Stomach (tissue), 9 donors: Measurements from ENCODE around the gene IRF6. TPM values are rescaled to one million over a fixed set of nuclear protein-coding genes. Genes with fewer than 3 reads are reported as not detected.
A peak's percentile ranks its signal among the peaks of the same experiment; 100 is the strongest.

Experiments used
- DNase-seq, 2 donors: peaks; one replicate each; pipeline versions ENCODE4 v3.0.0 to v3.0.0-alpha.2; 2013 to 2019
- H3K27ac ChIP-seq, 5 donors: fragments of 200-600 bp in 4 of 5; sonication (generic) in 4 of 5; one replicate each; pipeline ENCODE4 v1.5.1; 2013 to 2019; ENCODE audit warnings: mild to moderate bottlenecking in 1 of 5, moderate library complexity in 1 of 5
- H3K27me3 ChIP-seq, 3 donors: fragments of 200-600 bp; sonication (generic); one replicate each; pipeline ENCODE4 v1.5.1; 2017 to 2019; ENCODE audit warnings: mixed run types in 1 of 3
- H3K36me3 ChIP-seq, 4 donors: fragments of 200-600 bp; sonication (generic); 1 replicate in 3 of 4; 2 replicates in 1 of 4; pipeline ENCODE4 v1.5.1; 2016 to 2019
- H3K4me1 ChIP-seq, 4 donors: fragments of 200-600 bp; sonication (generic); one replicate each; pipeline ENCODE4 v1.5.1; 2016 to 2019
- H3K4me3 ChIP-seq, 4 donors: fragments of 200-600 bp; sonication (generic) in 3 of 4; one replicate each; pipeline ENCODE4 v1.5.1; 2016 to 2019; ENCODE audit warnings: mild to moderate bottlenecking in 1 of 4
- H3K9me3 ChIP-seq, 4 donors: fragments of 200-600 bp; sonication (generic); one replicate each; pipeline ENCODE4 v1.5.1; 2016 to 2019
- EP300 ChIP-seq: sonication (generic); formaldehyde crosslinking; IDR thresholded peaks from one replicate; pipeline ENCODE4 v1.6.1; 2017; ENCODE audit warnings: antibody characterized with exemption
- POLR2A ChIP-seq, 4 donors: fragments of 450-650 bp; IDR thresholded peaks; one replicate each; pipeline ENCODE4 v1.6.1; 2016; ENCODE audit warnings: antibody characterized with exemption in 4 of 4, control low read depth in 2 of 4, mild to moderate bottlenecking in 1 of 4, moderate library complexity in 1 of 4
- POLR2AphosphoS5 ChIP-seq, 3 donors: sonication (generic); formaldehyde crosslinking; IDR thresholded peaks; one replicate each; pipeline ENCODE4 v1.6.1; 2016; ENCODE audit warnings: antibody characterized with exemption in 3 of 3
- WGBS, 5 donors: extraction: QIAGEN DNeasy Blood & Tissue Kit in 3 of 5; methylation state at CpG; one replicate each; pipeline versions ENCODE4 v1.1.5 to v1.1.7; 2013 to 2018; 5-methylcytosine and 5-hydroxymethylcytosine counted together
- intact Hi-C: fragments of 100-400 bp; cut with DNase I; formaldehyde crosslinking; loops from one replicate; pipeline ENCODE4 v1.15.1; 2023; ENCODE audit warnings: low total_unique reads
- polyA plus RNA-seq, 3 donors: library from polyadenylated mRNA; stranded (reverse); fragments of 200-250 nt; gene quantifications; one replicate each; pipeline ENCODE4 v1.2.3, GENCODE V29; 2013
- total RNA-seq, 5 donors: library from RNA; depleted of rRNA; stranded (reverse); fragments of >200 nt; gene quantifications; one replicate each; pipeline versions ENCODE4 v1.1.0 to v1.2.3, GENCODE V29; 2014 to 2016
- TF ChIP-seq, protein P1 (sequence below), 7 experiments: fragments of 450-650 bp in 4 of 7; fragments of 200-600 bp in 3 of 7; sonication (generic) in 3 of 7; IDR thresholded peaks; one replicate each; pipeline ENCODE4 v1.5.1; 2016 to 2019; ENCODE audit warnings: antibody characterized with exemption in 7 of 7, control low read depth in 2 of 7, mild to moderate bottlenecking in 1 of 7
- donor health status: healthy with polysubstance abuse.
- donor health status: Bipolar disorder and iron deficiency.
- donor health status: healthy.

IRF6 gene
- total and polyA plus RNA-seq, 8 donors, result 11.6 to 64.8 (median 26.5) TPM

DNA sequence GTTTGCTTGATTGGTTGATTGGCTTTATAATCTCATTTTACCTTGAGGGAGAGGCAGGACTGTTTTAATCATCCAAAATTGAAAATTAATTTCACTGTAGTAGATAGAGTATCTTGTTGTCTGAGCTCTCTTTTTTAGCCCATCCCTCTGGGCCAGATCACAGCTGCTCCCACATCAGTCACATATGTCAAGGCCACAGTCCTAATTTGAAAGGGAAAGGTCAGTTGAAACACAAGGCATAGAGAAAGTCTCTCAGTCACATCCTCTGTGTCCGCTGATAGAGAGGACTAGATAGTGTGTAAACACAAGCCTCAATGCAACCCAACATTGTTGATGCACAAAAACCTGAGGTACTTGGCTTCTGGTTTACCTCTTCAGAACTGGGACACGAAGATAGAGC lies 28.4 kb downstream of the IRF6 start:
- Histone ChIP-seq H3K27ac (no peak overlapping the region), H3K4me1 (peaks cover 0 to 4% (median 0%) of the 10 kb centered on the region in 4 donors), H3K9me3 (no peaks in the 10 kb centered on the region), H3K27me3 (no peaks in the 10 kb centered on the region), H3K36me3 (peaks cover 0 to 32% (median 24%) of the 10 kb centered on the region in 4 donors), H3K4me3 (no peak overlapping the region)
- TF ChIP-seq POLR2A (IDR thresholded peaks at IDR 0.05) (no peak), POLR2AphosphoS5 (IDR thresholded peaks at IDR 0.05) (no peak), EP300 (no peak)
- TF ChIP-seq, protein P1, sequence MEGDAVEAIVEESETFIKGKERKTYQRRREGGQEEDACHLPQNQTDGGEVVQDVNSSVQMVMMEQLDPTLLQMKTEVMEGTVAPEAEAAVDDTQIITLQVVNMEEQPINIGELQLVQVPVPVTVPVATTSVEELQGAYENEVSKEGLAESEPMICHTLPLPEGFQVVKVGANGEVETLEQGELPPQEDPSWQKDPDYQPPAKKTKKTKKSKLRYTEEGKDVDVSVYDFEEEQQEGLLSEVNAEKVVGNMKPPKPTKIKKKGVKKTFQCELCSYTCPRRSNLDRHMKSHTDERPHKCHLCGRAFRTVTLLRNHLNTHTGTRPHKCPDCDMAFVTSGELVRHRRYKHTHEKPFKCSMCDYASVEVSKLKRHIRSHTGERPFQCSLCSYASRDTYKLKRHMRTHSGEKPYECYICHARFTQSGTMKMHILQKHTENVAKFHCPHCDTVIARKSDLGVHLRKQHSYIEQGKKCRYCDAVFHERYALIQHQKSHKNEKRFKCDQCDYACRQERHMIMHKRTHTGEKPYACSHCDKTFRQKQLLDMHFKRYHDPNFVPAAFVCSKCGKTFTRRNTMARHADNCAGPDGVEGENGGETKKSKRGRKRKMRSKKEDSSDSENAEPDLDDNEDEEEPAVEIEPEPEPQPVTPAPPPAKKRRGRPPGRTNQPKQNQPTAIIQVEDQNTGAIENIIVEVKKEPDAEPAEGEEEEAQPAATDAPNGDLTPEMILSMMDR (IDR thresholded peaks at IDR 0.05), result no peak
- 83 to 100% (median 92%) methylated on average over 2 of the region's 2 CpGs for WGBS, 5 donors
- intact Hi-C loops, result no loop called here
- no peak for DNase-seq

DNA sequence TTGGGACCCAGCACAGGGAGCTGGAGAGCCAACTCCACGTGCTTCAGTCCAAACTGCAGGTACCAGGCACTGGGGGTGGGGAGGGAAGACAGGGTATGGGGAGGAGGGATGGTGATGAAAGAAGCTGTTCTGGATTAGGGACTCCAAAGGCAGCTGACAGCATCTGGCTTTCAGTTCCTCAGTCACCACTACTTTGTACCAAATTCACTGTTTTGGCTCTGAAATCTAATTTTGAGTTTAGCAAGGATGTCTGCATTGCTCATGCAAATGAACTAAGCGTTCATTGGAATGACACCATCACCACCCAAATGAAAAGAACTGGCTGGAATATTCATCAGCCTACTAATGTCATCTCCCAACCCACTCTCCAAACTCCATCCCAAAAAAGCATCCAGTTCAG lies 30.3 kb downstream of the IRF6 start:
- intact Hi-C loops, result no loop called here
- H3K27ac ChIP-seq, result no peak overlapping the region

DNA sequence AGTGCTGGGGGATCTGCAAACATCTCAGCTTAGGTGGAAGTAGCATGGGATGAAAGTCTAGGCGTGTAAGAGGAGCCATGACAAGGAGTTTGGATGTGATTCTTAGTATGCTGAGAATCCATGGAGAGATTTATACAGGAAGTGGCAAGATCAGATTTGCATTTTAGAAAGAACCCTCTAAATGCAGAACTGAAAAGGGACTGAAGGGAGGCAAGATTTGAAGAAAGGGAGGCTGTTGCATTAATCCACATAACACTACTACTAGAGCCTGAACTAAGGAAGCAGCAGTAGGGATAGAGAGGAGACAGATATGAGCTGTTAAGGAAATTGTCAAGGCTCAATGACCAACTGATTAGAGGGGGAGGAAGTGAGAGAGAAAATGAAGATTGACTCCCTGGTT lies 31.4 kb downstream of the IRF6 start:
- no peak overlapping the region for H3K27ac ChIP-seq
- intact Hi-C loops, result no loop called here
- TF ChIP-seq EP300 (no peak), POLR2A (IDR thresholded peaks at IDR 0.05) (no peak)
- H3K9me3 ChIP-seq, result no peaks in the 10 kb centered on the region
- peaks cover 8 to 29% (median 14%) of the 10 kb centered on the region in 4 donors for H3K4me1 ChIP-seq
- no peaks in the 10 kb centered on the region for H3K27me3 ChIP-seq
- H3K36me3 ChIP-seq, result peaks cover 0 to 23% (median 17%) of the 10 kb centered on the region in 4 donors
- no peak overlapping the region for H3K4me3 ChIP-seq
- DNase-seq, result no peak
- 75 to 97% (median 81%) methylated on average over 1 of the region's 1 CpG for WGBS, 5 donors

More for the DNA sequence above, 30.3 kb downstream of the IRF6 start:
- H3K4me1 ChIP-seq, result peaks cover 0 to 19% (median 7%) of the 10 kb centered on the region in 4 donors
- no peak for DNase-seq
- TF ChIP-seq, protein P1 (IDR thresholded peaks at IDR 0.05), result no peak
- TF ChIP-seq POLR2AphosphoS5 (IDR thresholded peaks at IDR 0.05), result no peak
- no peak for TF ChIP-seq EP300
- TF ChIP-seq POLR2A (IDR thresholded peaks at IDR 0.05), result no peak
- H3K27me3 ChIP-seq, result no peaks in the 10 kb centered on the region
- H3K9me3 ChIP-seq, result no peaks in the 10 kb centered on the region
- 65 to 79% (median 70%) methylated on average over 2 of the region's 2 CpGs for WGBS, 5 donors
- H3K36me3 ChIP-seq, result peaks cover 0 to 28% (median 18%) of the 10 kb centered on the region in 4 donors
- H3K4me3 ChIP-seq, result no peak overlapping the region

DNA sequence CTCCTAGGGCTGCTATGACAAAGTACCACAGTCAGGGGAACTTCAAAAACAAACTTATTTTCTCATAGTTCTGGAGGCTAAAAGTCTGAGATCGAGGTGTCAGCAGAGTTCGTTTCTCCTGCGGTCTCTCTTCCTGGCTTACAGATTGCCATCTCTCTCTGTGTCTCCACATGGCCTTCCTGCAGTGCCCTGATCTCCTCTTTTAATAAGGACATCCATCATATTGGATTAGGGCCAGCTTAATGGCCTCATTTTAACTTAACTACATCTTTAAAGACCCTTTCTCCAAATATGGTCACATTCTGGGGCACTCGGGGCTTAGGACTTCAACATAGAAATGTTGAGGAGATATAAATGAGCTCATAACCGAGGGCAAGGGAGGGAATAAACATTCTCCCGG lies 33.8 kb downstream of the IRF6 start:
- no peak overlapping the region for H3K27ac ChIP-seq
- intact Hi-C loops, result no loop called here
- H3K27me3 ChIP-seq, result no peaks in the 10 kb centered on the region
- TF ChIP-seq, protein P1 (IDR thresholded peaks at IDR 0.05), result no peak
- no peak for TF ChIP-seq POLR2A (IDR thresholded peaks at IDR 0.05)
- TF ChIP-seq POLR2AphosphoS5 (IDR thresholded peaks at IDR 0.05), result no peak
- no peak for TF ChIP-seq EP300
- 46 to 63% (median 54%) methylated on average over 6 of the region's 6 CpGs for WGBS, 5 donors
- H3K4me1 ChIP-seq, result peaks cover 18 to 53% (median 31%) of the 10 kb centered on the region in 4 donors
- peak in 1 of 2 donors; percentile 53 for DNase-seq
- H3K4me3 ChIP-seq, result no peak overlapping the region
- H3K36me3 ChIP-seq, result peaks cover 0 to 17% (median 6%) of the 10 kb centered on the region in 4 donors
- no peaks in the 10 kb centered on the region for H3K9me3 ChIP-seq

DNA sequence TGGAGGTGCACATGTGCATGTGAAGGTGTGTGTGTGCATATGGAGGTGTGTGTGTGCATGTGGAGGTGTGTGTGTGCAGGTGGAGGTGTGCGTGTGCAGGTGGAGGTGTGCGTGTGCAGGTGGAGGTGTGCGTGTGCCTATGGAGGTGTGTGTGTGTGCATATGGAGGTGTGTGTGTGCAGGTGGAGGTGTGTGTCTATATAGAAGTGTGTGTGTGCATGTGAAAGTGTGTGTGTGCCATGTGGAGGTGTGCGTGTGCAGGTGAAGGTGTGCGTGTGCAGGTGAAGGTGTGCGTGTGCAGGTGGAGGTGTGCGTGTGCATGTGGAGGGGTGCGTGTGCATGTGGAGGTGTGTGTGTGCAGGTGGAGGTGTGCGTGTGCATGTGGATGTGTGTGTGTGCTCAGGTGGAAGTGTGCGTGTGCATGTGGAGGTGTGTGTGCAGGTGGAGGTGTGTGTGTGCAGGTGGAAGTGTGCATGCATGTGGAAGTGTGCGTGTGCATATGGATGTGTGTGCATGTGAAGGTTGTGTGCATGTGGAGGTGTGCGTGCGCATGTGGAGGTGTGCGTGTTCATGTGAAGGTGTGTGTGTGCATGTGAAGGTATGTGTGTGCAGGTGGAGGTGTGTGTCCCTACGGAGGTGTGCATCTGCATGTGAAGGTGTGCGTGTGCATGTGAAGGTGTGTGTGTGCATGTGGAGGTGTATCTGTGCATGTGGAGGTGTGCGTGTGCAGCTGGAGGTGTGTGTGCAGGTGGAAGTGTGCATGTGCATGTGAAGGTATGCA lies 35.1 kb downstream of the IRF6 start:
- intact Hi-C loops, result no loop called here
- peaks cover 18 to 55% (median 31%) of the 10 kb centered on the region in 4 donors for H3K4me1 ChIP-seq
- no peaks in the 10 kb centered on the region for H3K9me3 ChIP-seq
- DNase-seq, result no peak
- H3K27me3 ChIP-seq, result no peaks in the 10 kb centered on the region
- WGBS, 5 donors, result 92 to 98% (median 96%) methylated on average over 17 of the region's 17 CpGs
- peak overlapping the region in 3 of 4 donors; percentile 25 to 38 (median 32) for H3K4me3 ChIP-seq
- no peak overlapping the region for H3K27ac ChIP-seq
- H3K36me3 ChIP-seq, result peaks cover 0 to 9% (median 3%) of the 10 kb centered on the region in 4 donors
- TF ChIP-seq, protein P1 (IDR thresholded peaks at IDR 0.05), result no peak
- no peak for TF ChIP-seq POLR2AphosphoS5 (IDR thresholded peaks at IDR 0.05)
- no peak for TF ChIP-seq POLR2A (IDR thresholded peaks at IDR 0.05)
- TF ChIP-seq EP300, result no peak
